T-helper 1 cell treated with Interleukin-12 subunit alpha and Interleukin-12 subunit beta and Interleukin-4 antibody, amounts not matched to agents 30 ng/mL and 1 ng/mL, for 36 hours (primary cell): ENCODE results near the gene CCR4. TPM values are rescaled to one million over a fixed set of nuclear protein-coding genes. Genes with fewer than 3 reads are reported as not detected.
"Not testable (repeated sequence)": the region's sequence is repeated elsewhere in the genome, so short reads cannot be mapped to it uniquely, and the experiment has no call there.

Source experiments
- intact Hi-C: fragments of 100-400 bp; cut with micrococcal nuclease; formaldehyde crosslinking; loops from one replicate; pipeline ENCODE4 v1.15.1; 2024
- total RNA-seq: library from RNA; stranded (reverse); gene quantifications from 2 replicates; pipeline ENCODE4 v1.2.3, GENCODE V29; 2022

CCR4 gene
- total RNA-seq, 1 donor from 2014 or later, result 43.6 TPM

DNA sequence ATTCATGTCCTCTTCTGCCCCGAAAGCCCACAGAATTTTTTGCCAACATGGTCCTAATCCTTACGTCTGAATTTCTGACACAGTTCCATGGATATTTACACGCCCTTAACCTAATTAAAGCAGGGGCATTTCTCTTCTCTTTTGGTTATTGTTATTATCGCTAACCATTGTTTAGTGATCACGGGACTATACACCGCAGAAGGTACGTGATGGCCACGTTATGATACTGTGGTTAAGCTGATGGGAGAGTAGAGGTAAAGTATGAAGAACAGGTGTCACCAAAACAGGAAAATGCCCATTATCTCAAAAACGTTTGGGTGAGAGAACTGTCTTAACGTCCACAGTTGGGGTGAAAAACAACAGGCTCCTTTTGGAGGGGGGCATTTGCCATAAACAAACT lies 26.4 kb downstream of the CCR4 start:
- intact Hi-C loops, result no loop called here

DNA sequence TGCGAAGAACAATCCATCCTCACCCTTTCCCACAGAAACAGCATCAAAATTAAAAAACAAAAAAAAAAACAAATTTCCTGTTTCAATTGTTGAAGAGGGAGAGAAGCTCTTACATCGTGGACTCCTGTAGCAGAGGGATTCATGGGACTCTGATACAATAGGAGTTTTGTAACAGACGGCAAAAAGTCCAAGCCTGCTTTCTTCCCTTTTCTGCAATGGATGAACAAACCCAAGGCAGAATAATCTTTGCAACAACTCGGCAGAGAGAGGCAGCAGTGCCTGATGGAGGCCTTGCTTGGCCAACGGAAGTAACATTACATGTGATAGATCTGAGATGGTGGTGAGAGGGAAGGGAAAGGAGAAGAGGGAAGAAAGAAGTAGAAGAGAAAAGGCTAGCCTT lies 26.9 kb downstream of the CCR4 start:
- intact Hi-C loops, result no loop called here

DNA sequence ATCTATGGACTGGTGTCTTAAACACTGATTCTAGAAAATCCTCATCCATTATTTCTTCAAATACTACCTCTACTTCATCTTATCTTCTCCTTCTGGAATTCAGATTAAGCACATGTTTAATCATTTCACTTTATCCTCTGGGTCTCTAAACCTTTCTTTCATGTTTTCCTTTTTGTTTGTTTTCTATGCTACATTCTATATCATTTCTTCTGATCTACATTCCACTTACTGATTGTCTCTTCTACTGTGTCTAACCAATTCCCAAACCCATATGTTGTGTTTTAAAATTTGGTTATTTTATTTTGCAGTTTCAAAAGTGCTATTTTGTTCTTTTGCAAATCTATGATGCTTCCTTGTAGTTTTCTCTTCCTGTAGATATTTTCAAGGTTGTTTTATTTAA lies 31.7 kb downstream of the CCR4 start:
- intact Hi-C loops, result no loop called here

DNA sequence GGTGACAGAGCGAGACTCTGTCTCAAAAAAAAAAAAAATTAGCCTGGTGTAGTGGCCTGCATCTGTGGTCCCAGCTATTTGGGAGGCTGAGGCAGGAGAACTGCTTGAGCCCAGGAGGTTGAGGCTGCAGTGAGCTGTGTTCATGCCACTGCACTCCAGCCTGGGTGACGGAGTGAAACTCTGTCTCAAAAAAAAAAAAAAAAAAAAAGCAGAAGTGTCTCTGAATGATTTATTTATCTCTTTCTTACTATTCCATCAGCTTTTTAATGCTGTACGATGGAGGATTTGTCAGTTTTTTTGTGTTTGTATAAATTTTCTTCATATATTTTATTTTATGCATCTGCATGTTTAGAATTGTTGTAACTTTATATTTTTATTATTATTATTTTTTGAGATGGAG lies 33.5 kb downstream of the CCR4 start:
- intact Hi-C loops, result not testable (repeated sequence)

DNA sequence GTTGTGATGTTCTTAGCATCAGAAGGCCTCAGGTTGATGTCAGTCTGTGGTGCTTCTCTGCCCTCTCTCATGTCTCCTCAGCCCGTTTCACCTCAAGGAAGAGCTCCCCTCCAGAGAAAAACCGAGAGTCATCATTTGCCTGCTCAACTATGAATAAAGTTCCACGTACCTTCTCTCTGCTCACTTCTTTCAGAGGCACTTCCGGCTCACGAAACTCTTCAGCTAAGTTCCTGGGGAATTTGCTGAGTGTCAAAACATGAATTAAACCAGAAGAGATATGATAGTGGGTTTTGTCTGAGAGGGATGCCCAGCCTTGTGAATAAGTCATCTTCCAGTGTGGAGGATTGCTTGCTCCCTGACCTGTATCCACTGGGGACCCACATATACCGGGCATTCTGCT lies 37.7 kb downstream of the CCR4 start:
- intact Hi-C loops, result no loop called here

DNA sequence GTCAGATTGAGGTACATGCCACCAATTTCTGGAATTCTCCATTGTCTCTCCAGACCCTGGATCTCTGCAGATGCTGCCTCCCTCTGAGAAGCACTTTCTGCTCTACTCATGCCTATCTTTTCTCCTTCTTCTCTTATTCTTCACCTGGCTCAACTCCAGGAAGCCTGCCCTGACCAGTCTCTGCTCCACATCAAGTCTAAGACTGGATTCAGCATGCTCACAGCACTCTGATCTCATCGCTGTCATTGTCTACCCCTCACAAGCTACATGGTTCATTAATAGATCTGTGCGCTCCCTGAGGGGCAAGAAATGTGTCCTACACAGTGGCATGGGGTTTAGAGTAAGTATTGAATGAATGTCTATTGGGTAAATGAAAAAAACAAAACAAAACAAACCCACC lies 38.7 kb downstream of the CCR4 start:
- intact Hi-C loops, result no loop called here

DNA sequence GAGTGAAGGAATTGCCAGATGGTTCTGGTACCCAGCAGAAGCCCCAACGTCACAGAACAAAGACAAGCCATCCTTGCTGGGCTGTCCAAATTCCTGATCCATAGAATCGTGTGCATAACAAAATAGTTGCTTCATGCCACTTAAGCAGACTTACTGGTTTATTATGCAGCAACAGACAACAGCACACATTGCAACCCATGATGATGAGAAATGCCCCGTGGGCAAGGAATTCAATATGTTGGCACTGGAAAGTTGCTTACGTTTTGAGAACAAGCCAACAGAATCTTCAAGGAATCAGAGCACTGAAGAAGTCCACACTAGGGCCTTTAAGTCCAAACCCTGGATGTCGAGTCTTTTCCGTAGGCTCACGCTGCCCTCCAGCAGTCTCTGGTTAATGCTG lies 40.3 kb downstream of the CCR4 start:
- intact Hi-C loops, result loop anchor here (1.0 to 2.0 kb wide), 2 partner anchors 17 to 31 kb away; no protein-coding TSS in a partner anchor

DNA sequence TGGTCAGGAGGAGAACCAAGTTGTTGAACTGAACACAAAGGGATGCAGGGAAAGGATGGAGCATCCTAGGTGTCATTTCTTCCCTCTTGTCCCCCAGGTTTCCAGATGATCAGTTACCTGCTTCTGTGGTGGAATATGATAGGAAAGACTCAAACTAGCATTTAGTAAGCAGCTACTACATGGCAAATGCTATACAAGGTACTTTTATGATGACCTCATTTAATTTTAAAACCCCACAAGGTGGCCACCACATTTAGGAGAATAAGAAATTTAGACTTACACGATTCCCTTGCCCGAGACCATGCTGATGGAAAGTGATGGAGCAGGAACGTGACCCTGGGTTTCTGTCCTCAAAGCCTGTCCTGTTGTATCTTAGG lies 40.9 kb downstream of the CCR4 start:
- intact Hi-C loops, result loop anchor here (1.0 to 2.0 kb wide), 2 partner anchors 18 to 31 kb away; no protein-coding TSS in a partner anchor

DNA sequence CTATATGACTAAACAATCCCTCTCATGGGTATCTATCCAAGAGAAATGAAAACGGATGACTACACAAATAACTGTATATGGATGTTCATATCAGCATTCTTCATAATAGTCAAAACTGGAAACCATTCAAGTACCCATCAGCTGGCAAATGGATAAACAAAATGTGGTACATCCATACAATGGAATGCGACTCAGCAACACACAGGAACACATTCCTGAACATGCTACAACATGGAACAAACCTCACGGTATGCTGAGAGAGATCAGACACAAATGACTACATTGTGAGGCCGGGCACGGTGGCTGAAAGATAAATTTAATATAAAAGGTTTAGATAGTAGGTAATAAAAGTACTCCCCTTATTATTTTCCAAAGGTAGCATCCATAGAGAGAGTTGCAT lies 42.6 kb downstream of the CCR4 start:
- intact Hi-C loops, result no loop called here

DNA sequence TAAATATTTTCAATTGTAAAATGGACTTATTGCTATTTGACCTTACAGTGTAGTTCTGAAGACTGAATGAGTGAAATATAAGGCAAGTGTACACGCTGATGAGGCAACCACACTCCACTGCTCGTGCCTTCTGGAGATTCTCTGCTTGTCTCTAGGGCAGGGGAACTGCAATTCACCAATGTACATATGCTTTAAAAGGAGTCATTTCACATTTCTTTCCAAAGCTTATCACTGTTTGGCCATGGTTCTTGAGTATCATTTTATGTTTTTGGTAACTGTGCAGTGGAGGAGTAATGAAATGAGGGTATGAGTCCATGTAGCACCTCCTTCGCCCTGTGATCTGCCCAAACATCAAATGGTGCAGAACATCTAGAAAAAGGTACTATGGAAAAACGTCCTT lies 43.7 kb downstream of the CCR4 start:
- intact Hi-C loops, result no loop called here

DNA sequence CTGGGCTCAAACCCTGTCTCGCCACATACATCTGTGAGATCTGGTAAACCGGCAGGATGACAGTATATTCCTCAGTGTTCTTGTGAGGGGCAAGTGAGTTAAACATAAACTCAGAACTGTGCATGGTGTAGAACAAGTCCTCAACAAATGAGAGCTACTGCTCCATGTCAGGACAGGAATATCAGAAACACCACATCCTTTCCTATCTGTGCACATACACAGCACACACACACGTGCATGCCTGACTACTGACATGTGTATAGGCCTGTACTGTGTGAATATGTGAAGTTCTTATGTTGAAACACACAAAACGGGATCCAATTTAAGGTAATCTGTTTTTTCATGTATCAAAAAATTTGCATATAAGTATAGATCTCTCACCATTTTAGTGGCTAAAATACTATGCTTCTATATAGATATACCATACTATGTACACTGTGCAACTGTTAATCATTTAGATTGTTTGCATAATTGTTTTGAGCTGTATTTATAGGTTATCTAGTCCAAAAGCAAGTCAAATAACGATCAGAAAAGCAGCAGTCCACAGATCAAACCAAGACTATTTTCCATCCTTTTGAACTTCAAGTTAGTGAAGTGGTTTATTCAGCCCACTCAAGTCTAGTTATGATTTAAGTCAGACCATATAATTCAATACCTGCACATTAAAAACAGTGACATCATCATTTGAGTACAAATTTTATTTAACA lies 44.8 kb downstream of the CCR4 start:
- intact Hi-C loops, result no loop called here

DNA sequence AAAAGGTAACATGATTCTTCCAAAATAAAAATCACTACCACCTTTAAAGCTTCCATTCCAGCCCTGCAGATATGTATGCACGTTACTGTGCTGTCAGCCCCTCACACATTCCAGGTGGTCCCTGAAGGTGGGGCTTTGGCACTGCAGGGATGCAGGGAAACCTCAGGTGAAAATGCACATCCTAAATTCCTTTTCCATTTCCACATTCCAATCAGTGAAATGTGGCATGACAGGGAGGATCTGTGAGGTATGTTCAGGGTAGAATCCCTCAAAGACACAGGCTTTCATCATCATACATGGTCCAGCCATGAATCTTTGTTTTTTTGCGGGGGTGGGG lies 45.3 kb downstream of the CCR4 start:
- intact Hi-C loops, result no loop called here

DNA sequence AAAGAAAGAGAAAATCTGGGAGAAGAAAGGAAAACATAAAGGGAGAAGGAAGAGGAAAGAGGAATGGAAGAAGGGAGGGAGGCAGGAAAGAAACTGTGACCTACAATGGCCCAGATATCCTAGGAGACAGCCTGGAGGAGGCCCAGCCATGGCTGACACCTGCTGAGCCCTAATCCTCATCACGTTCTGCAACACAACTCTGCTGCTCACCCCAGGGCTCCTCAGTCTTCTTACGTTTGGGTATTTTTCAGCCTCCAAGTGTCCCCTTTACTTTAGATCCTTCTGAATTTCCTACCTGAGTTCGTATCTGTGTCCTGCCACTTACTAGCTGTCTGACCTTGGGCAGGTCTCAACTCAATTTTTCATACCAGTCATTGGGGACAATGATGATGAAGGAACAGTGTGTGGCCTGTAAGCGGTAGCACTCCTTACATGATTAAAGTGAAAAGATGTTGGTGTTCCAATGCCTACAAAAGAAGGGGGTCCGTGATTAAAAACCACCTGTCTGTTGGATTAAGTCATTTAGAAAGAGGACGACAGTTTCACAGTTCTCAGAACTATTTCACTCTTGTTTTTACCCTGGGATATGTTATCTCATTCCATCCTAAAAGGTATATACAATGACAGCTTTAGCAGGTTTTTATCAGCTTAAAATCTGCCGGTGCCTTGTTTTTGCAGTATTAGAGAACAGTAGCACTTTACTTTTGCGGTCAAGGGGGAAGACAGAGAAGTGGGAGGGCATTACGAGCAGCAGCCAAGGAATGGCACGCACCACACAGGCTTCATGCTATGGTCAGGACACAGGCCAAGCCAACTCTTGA lies 47.4 kb downstream of the CCR4 start:
- intact Hi-C loops, result no loop called here

DNA sequence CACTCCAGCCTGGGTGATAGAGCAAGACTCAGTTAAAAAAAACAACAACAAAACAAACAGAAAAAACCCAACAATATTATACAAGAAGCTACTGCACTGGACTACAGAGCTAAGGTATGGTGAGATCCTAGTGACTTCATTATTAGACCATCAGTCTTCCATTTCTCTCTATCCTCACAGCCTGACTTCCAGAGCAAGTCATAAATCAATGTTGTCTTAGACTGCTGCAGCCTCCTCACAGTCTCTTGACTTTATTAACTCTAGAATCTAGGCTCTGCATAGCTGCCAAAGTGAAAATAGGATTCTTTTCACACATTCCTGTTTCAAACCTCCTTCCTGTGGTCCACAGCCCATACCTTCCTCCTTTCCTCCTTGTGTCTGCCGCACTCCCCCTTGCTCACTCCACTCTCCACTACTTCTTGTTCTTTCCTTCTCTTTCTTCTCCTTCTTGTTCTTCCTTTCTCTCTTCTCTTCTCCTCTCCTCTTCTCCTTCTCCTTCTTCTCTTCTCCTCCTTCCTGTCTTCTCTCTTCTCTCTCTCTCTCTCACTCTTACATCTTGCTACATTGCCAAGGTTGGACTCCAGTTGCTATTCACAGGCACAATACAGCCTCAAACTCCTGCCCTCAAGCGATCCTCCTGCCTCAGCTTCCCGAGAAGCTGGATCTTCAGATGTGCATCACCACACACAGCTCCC lies 49.4 kb downstream of the CCR4 start:
- intact Hi-C loops, result no loop called here

DNA sequence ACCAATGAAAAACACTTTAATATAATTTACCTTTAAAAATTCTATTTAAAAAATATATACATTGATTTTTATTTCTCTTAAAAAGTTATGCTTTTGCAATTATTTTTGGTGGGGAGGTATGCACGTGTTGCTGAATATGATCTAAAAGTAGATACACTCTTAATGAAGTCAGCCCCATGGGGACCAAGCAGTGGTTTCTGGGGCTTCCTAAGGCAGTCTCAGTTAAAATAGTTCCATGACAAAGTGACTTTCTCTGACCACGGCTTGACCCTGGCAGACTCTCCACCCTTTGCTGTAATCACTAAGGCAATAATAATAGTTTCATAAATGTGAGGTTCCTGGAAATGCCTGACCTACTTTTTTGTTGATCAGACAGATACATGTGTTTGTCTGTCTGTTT lies 50.4 kb downstream of the CCR4 start:
- intact Hi-C loops, result no loop called here

DNA sequence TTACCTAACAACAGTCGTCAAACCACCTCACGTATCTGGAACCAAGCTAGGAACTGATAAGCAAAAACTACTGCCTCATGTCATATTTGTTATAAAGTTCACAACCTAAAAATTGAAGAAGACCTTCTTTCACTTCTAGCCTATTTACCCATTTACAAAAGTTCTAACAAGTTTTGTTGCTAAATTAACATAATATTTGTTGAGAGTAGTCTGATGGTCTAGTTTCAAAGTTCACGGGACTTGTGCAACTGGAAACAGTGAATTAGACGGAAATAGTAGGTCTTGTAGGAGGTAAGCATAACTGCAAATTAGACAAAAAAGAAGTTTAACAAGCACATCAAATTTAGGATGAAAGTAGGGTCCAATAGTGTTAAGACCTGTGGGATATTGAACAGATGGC lies 51.9 kb downstream of the CCR4 start:
- intact Hi-C loops, result no loop called here

DNA sequence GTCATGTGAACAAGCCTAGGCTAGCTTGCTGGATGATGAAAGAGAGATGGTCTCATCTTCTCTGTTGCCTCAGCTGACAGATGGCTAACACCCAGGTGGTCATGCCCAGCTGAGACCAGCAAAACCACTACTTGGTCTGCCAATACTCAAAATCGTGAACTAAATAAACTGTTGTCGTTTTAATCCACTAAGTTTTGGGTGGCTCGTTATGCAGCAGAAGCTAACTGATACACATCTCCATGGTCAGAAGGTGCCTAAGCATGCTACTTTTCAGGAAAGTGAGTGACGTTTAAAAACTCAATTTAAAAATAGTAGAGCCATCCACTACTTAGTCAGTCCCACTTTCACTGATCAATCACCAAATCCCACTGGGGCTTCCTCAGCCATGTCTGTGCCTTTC lies 52.8 kb downstream of the CCR4 start:
- intact Hi-C loops, result no loop called here

DNA sequence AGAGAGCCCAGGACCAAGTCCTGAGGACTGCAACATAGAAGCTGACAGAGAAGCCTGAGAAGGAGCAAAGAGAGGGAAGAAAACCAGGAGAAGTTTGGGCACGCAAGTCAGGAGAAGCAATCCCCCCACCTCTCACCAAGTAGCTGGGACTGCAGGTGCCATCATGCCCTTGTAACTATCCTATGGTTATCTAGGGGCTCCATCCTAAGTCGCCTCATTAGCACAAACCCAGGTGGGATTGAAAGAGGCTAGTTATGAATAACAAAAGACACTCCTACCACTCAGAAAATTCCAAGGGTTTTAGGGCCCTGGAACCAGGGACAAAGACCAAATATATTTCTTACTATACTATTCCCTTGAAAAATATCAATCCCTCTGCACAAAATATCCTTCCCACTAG lies 53.5 kb downstream of the CCR4 start:
- intact Hi-C loops, result no loop called here
